Lung (tissue), 12 donors: ENCODE results near the gene NQO1. TPM values are rescaled to one million over a fixed set of nuclear protein-coding genes. Genes with fewer than 3 reads are reported as not detected.

Experiments
- ATAC-seq: fragments of 200-7000 bp; cut with Tn5 transposase; one replicate; pipeline ENCODE4 v1.9.1; 2020; ENCODE audit warnings: moderate number of reproducible peaks; ENCODE audit not compliant: insufficient read depth, low FRiP score
- DNase-seq, 3 donors: peaks; one replicate each; pipeline ENCODE4 v3.0.0-alpha.2; 2013 to 2017
- H3K27ac ChIP-seq, 2 donors: one replicate each; pipeline ENCODE4 v1.5.1; 2013; ENCODE audit warnings: mild to moderate bottlenecking in 2 of 2, moderate library complexity in 2 of 2, control low read depth in 1 of 2, inconsistent platforms in 1 of 2, low read depth in 1 of 2, low read length in 1 of 2
- H3K27me3 ChIP-seq, 3 donors: one replicate each; pipeline ENCODE4 v1.5.1; 2013; ENCODE audit warnings: low read length in 2 of 3; ENCODE audit not compliant: control insufficient read depth in 3 of 3, insufficient read depth in 3 of 3
- H3K36me3 ChIP-seq, 4 donors: one replicate each; pipeline ENCODE4 v1.5.1; 2013; ENCODE audit warnings: low read length in 4 of 4, mild to moderate bottlenecking in 1 of 4, moderate library complexity in 1 of 4; ENCODE audit not compliant: control insufficient read depth in 4 of 4, insufficient read depth in 4 of 4
- H3K4me1 ChIP-seq, 5 donors: one replicate each; pipeline ENCODE4 v1.5.1; 2013; ENCODE audit warnings: low read length in 5 of 5, mild to moderate bottlenecking in 2 of 5, moderate library complexity in 1 of 5; ENCODE audit not compliant: control insufficient read depth in 5 of 5, insufficient read depth in 5 of 5
- H3K4me3 ChIP-seq: one replicate; pipeline ENCODE4 v1.5.1; 2013; ENCODE audit warnings: mild to moderate bottlenecking, control low read depth, moderate library complexity
- H3K9ac ChIP-seq, 2 donors: one replicate each; pipeline ENCODE4 v1.5.1; 2013; ENCODE audit warnings: low read length in 2 of 2, control low read depth in 1 of 2; ENCODE audit not compliant: insufficient read depth in 1 of 2
- H3K9me3 ChIP-seq, 4 donors: one replicate each; pipeline ENCODE4 v1.5.1; 2013; ENCODE audit warnings: low read length in 3 of 4, mild to moderate bottlenecking in 1 of 4, moderate library complexity in 1 of 4; ENCODE audit not compliant: control insufficient read depth in 4 of 4, insufficient read depth in 3 of 4
- WGBS, 2 donors: extraction: QIAGEN DNeasy Blood & Tissue Kit; methylation state at CpG; one replicate each; pipeline ENCODE4 v1.1.7; 2013; 5-methylcytosine and 5-hydroxymethylcytosine counted together
- polyA plus RNA-seq, 2 donors: library from polyadenylated mRNA; stranded (reverse); fragments of 200-250 nt; gene quantifications; one replicate each; pipeline ENCODE4 v1.2.1, GENCODE V29; 2013
- total RNA-seq, 2 donors: library from RNA; depleted of rRNA in 1 of 2; stranded (reverse); fragments of >200 nt in 1 of 2; gene quantifications; one replicate each; pipeline ENCODE4 v1.2.1, GENCODE V29; 2014 to 2021
- TF ChIP-seq, protein P1 (sequence below): IDR thresholded peaks from 2 replicates; pipeline ENCODE4 v1.5.1; 2012; ENCODE audit warnings: mild to moderate bottlenecking; ENCODE audit errors: control extremely low read depth, extremely low read depth
- donor health status: control.
- donor health status: control.
- donor health status: Bipolar disorder and iron deficiency.
- donor health status: healthy.
- donor health status: DM: yes; HTN: yes; CAD: no.

The NQO1 gene
- total and polyA plus RNA-seq, 4 donors, result 15.2 to 109 (median 44.9) TPM

GRCh38 chr16:69680358-69680757, 46.0 kb downstream of the NQO1 start:
- H3K27ac ChIP-seq, result no peak overlapping the region
- H3K36me3 ChIP-seq, result peaks cover 3 to 32% (median 19%) of the 10 kb centered on the region in 4 donors
- H3K4me1 ChIP-seq, result no peaks in the 10 kb centered on the region
- ATAC-seq (no peak), DNase-seq (no peak)
- H3K9ac ChIP-seq, result no peak overlapping the region
- no peaks in the 10 kb centered on the region for H3K9me3 ChIP-seq
- H3K4me3 ChIP-seq, result no peak overlapping the region
- TF ChIP-seq, protein P1, sequence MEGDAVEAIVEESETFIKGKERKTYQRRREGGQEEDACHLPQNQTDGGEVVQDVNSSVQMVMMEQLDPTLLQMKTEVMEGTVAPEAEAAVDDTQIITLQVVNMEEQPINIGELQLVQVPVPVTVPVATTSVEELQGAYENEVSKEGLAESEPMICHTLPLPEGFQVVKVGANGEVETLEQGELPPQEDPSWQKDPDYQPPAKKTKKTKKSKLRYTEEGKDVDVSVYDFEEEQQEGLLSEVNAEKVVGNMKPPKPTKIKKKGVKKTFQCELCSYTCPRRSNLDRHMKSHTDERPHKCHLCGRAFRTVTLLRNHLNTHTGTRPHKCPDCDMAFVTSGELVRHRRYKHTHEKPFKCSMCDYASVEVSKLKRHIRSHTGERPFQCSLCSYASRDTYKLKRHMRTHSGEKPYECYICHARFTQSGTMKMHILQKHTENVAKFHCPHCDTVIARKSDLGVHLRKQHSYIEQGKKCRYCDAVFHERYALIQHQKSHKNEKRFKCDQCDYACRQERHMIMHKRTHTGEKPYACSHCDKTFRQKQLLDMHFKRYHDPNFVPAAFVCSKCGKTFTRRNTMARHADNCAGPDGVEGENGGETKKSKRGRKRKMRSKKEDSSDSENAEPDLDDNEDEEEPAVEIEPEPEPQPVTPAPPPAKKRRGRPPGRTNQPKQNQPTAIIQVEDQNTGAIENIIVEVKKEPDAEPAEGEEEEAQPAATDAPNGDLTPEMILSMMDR, result no peak
- H3K27me3 ChIP-seq, result no peaks in the 10 kb centered on the region

DNA sequence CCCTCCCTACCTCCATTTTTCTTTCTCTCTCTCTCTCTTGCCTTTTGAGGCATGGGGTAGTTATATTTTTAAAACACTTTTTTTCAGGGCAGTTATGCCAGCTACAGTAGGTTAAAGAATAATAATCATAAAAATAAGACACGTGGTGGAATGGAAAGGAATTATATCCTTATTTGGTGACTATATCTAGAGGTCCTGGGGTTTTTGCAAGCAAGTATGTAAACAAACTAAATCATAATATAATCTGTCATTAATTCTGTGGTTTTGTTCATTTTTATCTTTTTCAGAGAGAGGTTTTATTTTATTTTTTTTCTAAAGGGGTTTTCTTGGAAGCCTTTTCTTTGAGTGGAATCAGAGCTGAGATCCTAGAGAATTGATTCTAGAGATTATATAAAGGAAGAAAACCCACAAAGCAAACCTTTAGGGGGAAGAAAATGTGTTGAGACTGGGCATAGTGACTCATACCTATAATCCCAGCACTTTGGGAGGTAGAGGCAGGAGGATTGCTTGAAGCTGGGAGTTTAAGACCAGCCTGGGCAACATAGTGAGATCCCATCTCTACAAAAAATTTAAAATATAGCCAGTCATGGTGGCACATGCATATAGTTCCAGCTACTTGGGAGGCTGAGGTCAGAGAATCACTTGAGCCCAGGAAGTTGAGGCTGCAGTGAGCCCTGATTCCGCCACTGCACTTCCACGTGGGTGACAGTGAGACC, 53.2 kb downstream of the NQO1 start:
- Histone ChIP-seq H3K27me3 (no peaks in the 10 kb centered on the region), H3K9ac (no peak overlapping the region), H3K27ac (no peak overlapping the region), H3K4me1 (no peaks in the 10 kb centered on the region), H3K36me3 (peaks cover 14 to 40% (median 19%) of the 10 kb centered on the region in 4 donors), H3K9me3 (no peaks in the 10 kb centered on the region), H3K4me3 (no peak overlapping the region)
- no peak for DNase-seq
- TF ChIP-seq, protein P1, result no peak
- ATAC-seq, result no peak
- 83 to 84% methylated on average over 3 of the region's 3 CpGs for WGBS, 2 donors

DNA sequence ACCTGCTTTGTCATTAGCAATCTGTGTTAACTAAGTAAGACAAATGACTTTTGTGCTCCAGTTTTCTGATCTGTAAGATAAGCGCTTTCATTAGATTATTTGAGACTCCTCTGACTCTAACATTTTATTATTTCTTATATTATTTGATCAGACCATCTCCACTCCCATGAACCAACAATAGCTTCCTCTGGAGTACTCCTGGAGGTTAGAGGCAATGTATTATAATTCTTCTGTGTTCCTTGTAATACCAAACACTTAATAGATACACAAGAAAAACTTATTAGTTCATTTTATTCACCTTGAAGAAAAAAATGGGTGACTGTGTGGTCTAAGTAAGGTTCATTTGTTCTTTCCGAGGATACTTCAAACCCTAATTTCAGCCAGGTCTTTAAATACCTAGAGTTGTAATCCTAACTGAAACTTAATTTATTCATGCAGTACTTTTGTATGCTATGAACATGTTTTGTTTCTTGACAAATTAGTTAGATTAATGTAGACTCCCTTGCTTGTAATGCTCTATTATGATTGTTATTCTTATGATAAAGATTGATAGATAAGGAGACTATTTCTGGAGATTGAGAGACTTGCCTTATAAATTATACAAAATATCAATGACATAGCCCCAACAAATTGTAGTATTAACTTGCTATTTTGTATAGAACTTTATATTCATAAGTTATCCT, 53.9 kb downstream of the NQO1 start:
- Histone ChIP-seq H3K4me1 (no peaks in the 10 kb centered on the region), H3K4me3 (no peak overlapping the region), H3K9me3 (no peaks in the 10 kb centered on the region), H3K36me3 (peaks cover 13 to 40% (median 18%) of the 10 kb centered on the region in 4 donors), H3K27me3 (no peaks in the 10 kb centered on the region), H3K27ac (no peak overlapping the region), H3K9ac (no peak overlapping the region)
- DNase-seq, result no peak
- WGBS, 2 donors, result 96 to 97% methylated on average over 2 of the region's 2 CpGs
- TF ChIP-seq, protein P1, result no peak
- no peak for ATAC-seq
